HFF-Myc (cell line): ENCODE data around the gene HOXD4.

Experiments
- DNase-seq: peaks from one replicate; pipeline ENCODE4 v3.0.0-alpha.2; 2011; ENCODE audit warnings: low read depth; ENCODE audit errors: extremely low read depth
- H3K4me3 ChIP-seq: replicated peaks from 2 replicates; pipeline ENCODE4 v1.5.1; 2011; ENCODE audit warnings: low read depth, mild to moderate bottlenecking, control low read depth, low read length
- TF ChIP-seq, protein P1 (sequence below): IDR thresholded peaks from 2 replicates; pipeline ENCODE4 v1.5.1; 2012; ENCODE audit warnings: mild to moderate bottlenecking, low read depth, low read length, control low read depth; ENCODE audit errors: missing control alignments

The HOXD4 gene

DNA sequence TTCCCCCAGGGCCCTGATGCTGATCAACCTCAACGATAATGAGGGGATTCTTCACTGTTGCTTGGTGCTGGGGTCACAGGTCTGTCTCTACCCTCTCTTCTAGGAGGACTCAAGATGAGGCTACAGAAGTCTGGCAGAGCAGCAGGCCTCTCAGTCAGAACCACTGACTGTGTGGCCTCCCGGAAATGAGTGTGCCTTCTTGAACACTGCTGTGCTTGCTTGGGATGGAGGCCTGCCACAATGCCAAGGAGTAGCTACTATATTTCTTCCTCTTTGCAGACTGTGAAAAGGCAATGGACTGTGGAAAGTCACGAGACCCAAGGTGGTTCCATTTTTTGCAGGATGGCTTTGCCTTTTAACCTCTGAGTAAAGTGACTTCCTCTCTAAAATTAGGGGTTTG lies 31.3 kb downstream of the HOXD4 start:
- DNase-seq = no peak
- TF ChIP-seq, protein P1, sequence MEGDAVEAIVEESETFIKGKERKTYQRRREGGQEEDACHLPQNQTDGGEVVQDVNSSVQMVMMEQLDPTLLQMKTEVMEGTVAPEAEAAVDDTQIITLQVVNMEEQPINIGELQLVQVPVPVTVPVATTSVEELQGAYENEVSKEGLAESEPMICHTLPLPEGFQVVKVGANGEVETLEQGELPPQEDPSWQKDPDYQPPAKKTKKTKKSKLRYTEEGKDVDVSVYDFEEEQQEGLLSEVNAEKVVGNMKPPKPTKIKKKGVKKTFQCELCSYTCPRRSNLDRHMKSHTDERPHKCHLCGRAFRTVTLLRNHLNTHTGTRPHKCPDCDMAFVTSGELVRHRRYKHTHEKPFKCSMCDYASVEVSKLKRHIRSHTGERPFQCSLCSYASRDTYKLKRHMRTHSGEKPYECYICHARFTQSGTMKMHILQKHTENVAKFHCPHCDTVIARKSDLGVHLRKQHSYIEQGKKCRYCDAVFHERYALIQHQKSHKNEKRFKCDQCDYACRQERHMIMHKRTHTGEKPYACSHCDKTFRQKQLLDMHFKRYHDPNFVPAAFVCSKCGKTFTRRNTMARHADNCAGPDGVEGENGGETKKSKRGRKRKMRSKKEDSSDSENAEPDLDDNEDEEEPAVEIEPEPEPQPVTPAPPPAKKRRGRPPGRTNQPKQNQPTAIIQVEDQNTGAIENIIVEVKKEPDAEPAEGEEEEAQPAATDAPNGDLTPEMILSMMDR = no peak
- H3K4me3 ChIP-seq = no peak overlapping the region

DNA sequence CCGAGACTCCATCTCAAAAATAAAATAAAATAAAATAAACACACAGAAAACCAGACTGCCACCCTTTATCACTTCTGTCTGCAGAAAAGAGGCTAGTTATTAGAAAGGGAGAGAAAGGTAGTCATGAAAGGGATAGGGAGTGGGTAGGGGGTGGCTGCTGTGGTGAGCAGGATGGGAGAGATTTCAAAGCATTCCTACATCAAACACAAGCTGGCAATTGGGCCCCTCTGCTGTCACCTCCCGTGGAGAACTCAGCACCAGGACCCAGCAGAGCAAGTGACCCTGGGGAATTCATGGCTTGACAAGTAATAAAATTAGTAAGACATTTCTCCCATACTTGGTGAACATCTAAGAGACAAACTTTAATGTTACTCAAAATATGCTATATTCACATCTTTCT lies 33.4 kb downstream of the HOXD4 start:
- DNase-seq = no peak
- TF ChIP-seq, protein P1 = no peak
- no peak overlapping the region for H3K4me3 ChIP-seq

DNA sequence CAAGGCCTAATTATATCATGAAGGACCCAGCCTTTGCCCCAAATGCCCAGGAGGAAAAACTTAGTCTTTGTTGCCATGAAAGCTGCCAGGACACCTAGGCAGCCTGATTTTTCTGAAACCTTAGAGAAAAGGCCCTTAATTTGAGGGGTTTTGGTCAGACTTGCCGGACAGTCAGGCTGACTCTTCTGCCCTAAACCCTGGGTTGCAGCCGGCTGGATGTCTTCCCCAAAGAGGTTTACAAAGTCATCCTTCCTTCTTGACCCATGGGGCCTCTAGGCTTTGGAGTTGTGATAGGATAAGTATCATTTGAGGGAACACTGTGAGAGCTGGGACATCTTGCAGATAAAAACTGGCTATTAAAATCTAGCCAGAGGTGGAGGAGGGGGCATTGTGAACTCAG lies 34.7 kb downstream of the HOXD4 start:
- no peak overlapping the region for H3K4me3 ChIP-seq
- DNase-seq = no peak
- TF ChIP-seq, protein P1 = no peak

GRCh38 chr2:176187200-176187898 lies 36.0 kb downstream of the HOXD4 start:
- TF ChIP-seq, protein P1 = no peak
- H3K4me3 ChIP-seq = peak overlapping the region; percentile 36; the same call in 1 of the 2 replicates
- DNase-seq = no peak

DNA sequence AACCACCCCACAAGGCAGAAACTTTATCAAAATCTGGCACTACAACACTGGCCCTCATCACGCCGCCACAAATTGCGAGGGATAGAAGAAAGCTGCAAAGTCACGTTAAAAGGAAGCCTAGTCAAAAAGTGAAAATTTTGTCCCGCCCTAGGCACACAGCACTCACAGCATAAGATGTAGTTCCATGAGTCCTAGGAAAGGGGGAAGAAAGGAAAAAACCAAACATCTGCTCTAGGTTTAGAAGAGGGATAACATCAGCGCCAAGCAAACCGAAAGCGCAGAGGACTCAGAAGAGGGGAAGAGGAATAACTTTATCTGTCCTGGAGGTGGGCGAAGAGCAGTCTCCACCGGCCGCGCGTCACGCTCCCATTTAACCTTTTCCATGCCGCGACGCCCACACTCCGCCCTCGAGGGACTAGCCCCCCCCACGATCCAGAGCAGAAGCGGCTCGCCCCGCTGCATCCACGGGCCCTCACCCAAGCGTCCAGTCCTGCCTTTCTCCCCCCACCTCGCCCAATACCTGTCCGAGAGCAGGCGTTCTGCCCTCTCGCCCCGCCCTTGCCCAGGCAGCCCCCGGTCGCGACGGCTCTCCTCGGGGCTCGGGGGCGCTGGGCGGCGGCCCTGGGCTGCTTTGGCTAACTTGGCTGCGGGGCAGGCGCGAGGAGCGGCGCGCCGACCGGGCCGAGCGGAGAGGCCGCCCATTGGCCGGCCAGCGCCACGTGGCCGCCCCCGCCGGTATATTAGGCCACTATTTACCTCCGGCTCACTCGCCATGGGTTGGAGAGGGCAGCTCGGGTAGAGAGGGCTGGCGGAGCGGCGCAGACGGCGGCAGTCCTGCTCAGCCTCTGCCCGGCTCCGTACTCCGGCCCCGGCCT lies 36.8 kb downstream of the HOXD4 start, which contains the start of gene HOXD1:
Gene HOXD1 (plus strand): TSS at position 770 of the 875 bp plus-strand sequence. CDS start 134 bp downstream, outside the sequence.
- DNase-seq = no peak
- TF ChIP-seq, protein P1 = no peak
- peak within 1 kb of the TSS; percentile 36 for H3K4me3 ChIP-seq

GRCh38 chr2:176188774-176189680 lies 37.7 kb downstream of the HOXD4 start:
- no peak for DNase-seq
- TF ChIP-seq, protein P1 = no peak
- H3K4me3 ChIP-seq = peak overlapping the region; percentile 36
